ENCODE results near the gene CDNF. TPM values are rescaled to one million over a fixed set of nuclear protein-coding genes. Genes with fewer than 3 reads are reported as not detected.

CDNF gene
- total RNA-seq, 4 donors from 2014 or later, result 2.6 to 9.4 (median 3.8) TPM

- TF ChIP-seq, protein P1, sequence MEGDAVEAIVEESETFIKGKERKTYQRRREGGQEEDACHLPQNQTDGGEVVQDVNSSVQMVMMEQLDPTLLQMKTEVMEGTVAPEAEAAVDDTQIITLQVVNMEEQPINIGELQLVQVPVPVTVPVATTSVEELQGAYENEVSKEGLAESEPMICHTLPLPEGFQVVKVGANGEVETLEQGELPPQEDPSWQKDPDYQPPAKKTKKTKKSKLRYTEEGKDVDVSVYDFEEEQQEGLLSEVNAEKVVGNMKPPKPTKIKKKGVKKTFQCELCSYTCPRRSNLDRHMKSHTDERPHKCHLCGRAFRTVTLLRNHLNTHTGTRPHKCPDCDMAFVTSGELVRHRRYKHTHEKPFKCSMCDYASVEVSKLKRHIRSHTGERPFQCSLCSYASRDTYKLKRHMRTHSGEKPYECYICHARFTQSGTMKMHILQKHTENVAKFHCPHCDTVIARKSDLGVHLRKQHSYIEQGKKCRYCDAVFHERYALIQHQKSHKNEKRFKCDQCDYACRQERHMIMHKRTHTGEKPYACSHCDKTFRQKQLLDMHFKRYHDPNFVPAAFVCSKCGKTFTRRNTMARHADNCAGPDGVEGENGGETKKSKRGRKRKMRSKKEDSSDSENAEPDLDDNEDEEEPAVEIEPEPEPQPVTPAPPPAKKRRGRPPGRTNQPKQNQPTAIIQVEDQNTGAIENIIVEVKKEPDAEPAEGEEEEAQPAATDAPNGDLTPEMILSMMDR (IDR thresholded peaks at IDR 0.05), result no peak
- TF ChIP-seq POLR2A (IDR thresholded peaks at IDR 0.05), result no peak
- Histone ChIP-seq H3K36me3 (no peaks in the 10 kb centered on the region), H3K4me3 (replicated peaks in 1 of 3) (no peak overlapping the region), H3K4me1 (no peaks in the 10 kb centered on the region), H3K27me3 (no peaks in the 10 kb centered on the region), H3K27ac (no peak overlapping the region), H3K9me3 (no peaks in the 10 kb centered on the region)
- WGBS, 2 donors, result 36 to 41% methylated on average over 5 of the region's 5 CpGs
- intact Hi-C loops (cut with DNase I), result no loop called here
- DNase-seq, result no peak
Measured at GRCh38 chr10:14798636-14799035, 39.2 kb downstream of the CDNF start.

- Histone ChIP-seq H3K9me3 (no peaks in the 10 kb centered on the region), H3K36me3 (no peaks in the 10 kb centered on the region), H3K27ac (no peak overlapping the region), H3K27me3 (no peaks in the 10 kb centered on the region), H3K4me3 (replicated peaks in 1 of 3) (no peak overlapping the region), H3K4me1 (no peaks in the 10 kb centered on the region)
- no peak for DNase-seq
- intact Hi-C loops (cut with DNase I), result no loop called here
- WGBS, 2 donors, result 85 to 89% methylated on average over 5 of the region's 5 CpGs
- TF ChIP-seq, protein P1 (IDR thresholded peaks at IDR 0.05), result no peak
- no peak for TF ChIP-seq POLR2A (IDR thresholded peaks at IDR 0.05)
Measured at GRCh38 chr10:14787938-14788337, 49.9 kb downstream of the CDNF start.

- H3K9me3 ChIP-seq, result no peaks in the 10 kb centered on the region
- H3K36me3 ChIP-seq, result no peaks in the 10 kb centered on the region
- intact Hi-C loops (cut with DNase I), result no loop called here
- no peak for TF ChIP-seq POLR2A (IDR thresholded peaks at IDR 0.05)
- TF ChIP-seq, protein P1 (IDR thresholded peaks at IDR 0.05), result no peak
- H3K4me1 ChIP-seq, result no peaks in the 10 kb centered on the region
- H3K27ac ChIP-seq, result no peak overlapping the region
- H3K4me3 ChIP-seq (replicated peaks in 1 of 3), result no peak overlapping the region
- WGBS, 2 donors, result 70 to 97% methylated on average over 5 of the region's 5 CpGs
- H3K27me3 ChIP-seq, result no peaks in the 10 kb centered on the region
- no peak for DNase-seq
Measured at GRCh38 chr10:14784459-14785055, 53.3 kb downstream of the CDNF start.

- H3K4me1 ChIP-seq, result no peaks in the 10 kb centered on the region
- no peaks in the 10 kb centered on the region for H3K36me3 ChIP-seq
- no peak overlapping the region for H3K4me3 ChIP-seq (replicated peaks in 1 of 3)
- TF ChIP-seq, protein P1 (IDR thresholded peaks at IDR 0.05), result no peak
- no peak for TF ChIP-seq POLR2A (IDR thresholded peaks at IDR 0.05)
- H3K27ac ChIP-seq, result no peak overlapping the region
- H3K27me3 ChIP-seq, result no peaks in the 10 kb centered on the region
- intact Hi-C loops (cut with DNase I), result no loop called here
- no peaks in the 10 kb centered on the region for H3K9me3 ChIP-seq
- DNase-seq, result peak; percentile 4 to 8
- 70 to 71% methylated on average over 9 of the region's 9 CpGs for WGBS, 2 donors
Measured at GRCh38 chr10:14782691-14783363, 55.0 kb downstream of the CDNF start.

DNA sequence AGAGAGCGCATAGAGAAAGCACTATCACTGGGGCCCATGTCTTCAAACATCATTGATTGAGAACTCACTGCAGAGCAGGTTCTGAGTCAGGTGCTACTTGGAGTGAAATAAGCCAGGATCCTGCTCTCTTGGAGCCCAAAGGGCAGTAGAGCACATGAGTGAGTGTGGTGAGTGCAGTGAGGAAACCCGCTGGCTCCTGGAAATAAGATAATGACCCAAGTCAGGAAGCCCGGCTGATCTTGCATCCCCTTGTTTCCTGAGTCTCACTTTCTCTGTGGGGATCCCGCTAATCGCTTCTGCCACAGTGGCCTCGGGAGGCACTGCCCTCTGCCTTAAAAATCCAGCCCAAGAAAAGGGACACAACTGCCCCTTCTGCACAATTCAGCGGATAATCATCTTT is 56.1 kb downstream of the CDNF start:
- 65 to 81% methylated on average over 7 of the region's 7 CpGs for WGBS, 2 donors
- Histone ChIP-seq H3K27ac (no peak overlapping the region), H3K9me3 (no peaks in the 10 kb centered on the region), H3K36me3 (no peaks in the 10 kb centered on the region), H3K4me1 (no peaks in the 10 kb centered on the region), H3K4me3 (replicated peaks in 1 of 3) (no peak overlapping the region), H3K27me3 (no peaks in the 10 kb centered on the region)
- DNase-seq, result no peak
- intact Hi-C loops (cut with DNase I), result no loop called here
- no peak for TF ChIP-seq POLR2A (IDR thresholded peaks at IDR 0.05)
- TF ChIP-seq, protein P1 (IDR thresholded peaks at IDR 0.05), result no peak

Data from thyroid gland (tissue), 4 donors.